Keratinocyte (primary cell): ENCODE data around the gene CPS1. TPM values are rescaled to one million over a fixed set of nuclear protein-coding genes. Genes with fewer than 3 reads are reported as not detected.

Experiments
- DNase-seq: peaks from one replicate; pipeline ENCODE4 v3.0.0-alpha.2; 2011; ENCODE audit warnings: low read depth, missing footprints, low spot score
- FAIRE-seq: peaks from 2 replicates; lab custom pipeline; 2011; peaks lifted over from hg19 to GRCh38; lab: Jason Lieb, UNC
- H2AFZ ChIP-seq: 2 replicates; pipeline ENCODE4 v1.6.0; 2012; ENCODE audit warnings: low read length, control low read depth, inconsistent platforms; ENCODE audit not compliant: control insufficient read depth
- H3K27ac ChIP-seq: 2 replicates; pipeline ENCODE4 v1.5.1; 2011; ENCODE audit warnings: low read length; ENCODE audit not compliant: control insufficient read depth, insufficient read depth
- H3K27me3 ChIP-seq: 3 replicates; pipeline ENCODE4 v1.6.0; 2011; ENCODE audit warnings: low read length; ENCODE audit not compliant: control insufficient read depth, insufficient read depth; ENCODE audit errors: extremely low read depth
- H3K36me3 ChIP-seq, 2 experiments: 2 replicates in 1 of 2; 3 replicates in 1 of 2; pipeline ENCODE4 v1.5.1; 2011; ENCODE audit warnings: low read length in 2 of 2, mild to moderate bottlenecking in 1 of 2; ENCODE audit not compliant: control insufficient read depth in 2 of 2, insufficient read depth in 2 of 2; ENCODE audit errors: extremely low read depth in 1 of 2
- H3K4me1 ChIP-seq: 3 replicates; pipeline ENCODE4 v1.5.1; 2011; ENCODE audit warnings: low read length; ENCODE audit not compliant: control insufficient read depth, insufficient read depth; ENCODE audit errors: extremely low read depth
- H3K4me2 ChIP-seq: 3 replicates; pipeline ENCODE4 v1.6.0; 2011; ENCODE audit warnings: low read depth, low read length; ENCODE audit not compliant: control insufficient read depth, insufficient read depth; ENCODE audit errors: extremely low read depth
- H3K4me3 ChIP-seq, 3 experiments: fragments of 200-600 bp in 1 of 3; sonication (generic) in 1 of 3; 2 replicates in 2 of 3; 3 replicates in 1 of 3; pipeline ENCODE4 v1.5.1; 2011 to 2016; ENCODE audit warnings: low read length in 3 of 3, mild to moderate bottlenecking in 3 of 3, control low read depth in 2 of 3, inconsistent platforms in 1 of 3, low read depth in 1 of 3, mixed read lengths in 1 of 3, mixed run types in 1 of 3, moderate library complexity in 1 of 3; ENCODE audit not compliant: control insufficient read depth in 2 of 3, insufficient read depth in 2 of 3; ENCODE audit errors: extremely low read depth in 1 of 3
- H3K79me2 ChIP-seq: 2 replicates; pipeline ENCODE4 v1.6.0; 2012; ENCODE audit warnings: low read length; ENCODE audit not compliant: control insufficient read depth, insufficient read depth
- H3K9ac ChIP-seq: 3 replicates; pipeline ENCODE4 v1.6.0; 2011; ENCODE audit warnings: low read length; ENCODE audit not compliant: control insufficient read depth, insufficient read depth; ENCODE audit errors: extremely low read depth
- H3K9me1 ChIP-seq: 3 replicates; pipeline ENCODE4 v1.6.0; 2011; ENCODE audit warnings: low read length; ENCODE audit not compliant: control insufficient read depth, insufficient read depth; ENCODE audit errors: extremely low read depth
- H3K9me3 ChIP-seq: 2 replicates; pipeline ENCODE4 v1.5.1; 2012; ENCODE audit warnings: low read depth, low read length; ENCODE audit not compliant: control insufficient read depth
- H4K20me1 ChIP-seq: 3 replicates; pipeline ENCODE4 v1.6.0; 2011; ENCODE audit warnings: low read length; ENCODE audit not compliant: control insufficient read depth, insufficient read depth; ENCODE audit errors: extremely low read depth
- CTCF ChIP-seq, 3 experiments: IDR thresholded peaks in 1 of 3; conservative IDR thresholded peaks in 1 of 3; optimal IDR thresholded peaks in 1 of 3; 2 replicates in 2 of 3; 3 replicates in 1 of 3; pipeline versions ENCODE3 to v1.5.1; 2011; ENCODE audit warnings: low read length in 3 of 3, mild to moderate bottlenecking in 3 of 3, moderate library complexity in 2 of 3, control low read depth in 1 of 3, inconsistent platforms in 1 of 3; ENCODE audit not compliant: insufficient read depth in 2 of 3; ENCODE audit errors: extremely low read depth in 1 of 3
- EZH2 ChIP-seq: IDR thresholded peaks from one replicate; pipeline ENCODE4 v1.6.1; 2012; ENCODE audit warnings: inconsistent platforms, mild to moderate bottlenecking, low read length, moderate library complexity
- dilution Hi-C: fragments of 300-500 bp; cut with MboI; formaldehyde crosslinking; loops from one replicate; pipeline ENCODE4 v1.7.0; 2020; ENCODE audit warnings: low sequenced_read_pairs; ENCODE audit not compliant: extremely low pct_ligation_motif_present
- polyA plus RNA-seq, 5 experiments: library from polyadenylated mRNA; depleted of rRNA in 3 of 5; stranded (reverse) in 3 of 5; stranded (forward) in 1 of 5; unstranded in 1 of 5; fragments of >200 nt; gene quantifications; 1 replicate in 1 of 5; 2 replicates in 3 of 5; 3 replicates in 1 of 5; pipeline versions ENCODE4 v1.2.1 to v1.2.3, GENCODE V29; 2011 to 2012; ENCODE audit warnings: missing spikeins in 2 of 5, low read depth in 1 of 5, low replicate concordance in 1 of 5

CPS1 gene
- polyA plus RNA-seq, 1 donor (not counting 4 experiments of a cell fraction or from before 2014, with no cell fraction given): 33.0 TPM

- no peak for DNase-seq
- H3K4me3 ChIP-seq: no peak overlapping the region
- dilution Hi-C loops: no loop called here
- no peaks in the 10 kb centered on the region for H3K4me1 ChIP-seq
- H3K27ac ChIP-seq: no peak overlapping the region
- H3K27me3 ChIP-seq: no peaks in the 10 kb centered on the region
- no peak overlapping the region for H3K9ac ChIP-seq
- H3K9me3 ChIP-seq: no peaks in the 10 kb centered on the region
- no peaks in the 10 kb centered on the region for H3K79me2 ChIP-seq
- H3K9me1 ChIP-seq: no peaks in the 10 kb centered on the region
- TF ChIP-seq CTCF (optimal IDR thresholded peaks at IDR 0.05 in 1 of 3, IDR thresholded peaks at IDR 0.05 in 1 of 3, conservative IDR thresholded peaks at IDR 0.05 in 1 of 3; ENCODE audit: extremely low read depth in 1 of 3, insufficient read depth in 2 of 3, low read length in 3 of 3) (no peak), EZH2 (no peak)
- FAIRE-seq: no peak
- H4K20me1 ChIP-seq: no peaks in the 10 kb centered on the region
- H2AFZ ChIP-seq: no peak overlapping the region
- no peaks in the 10 kb centered on the region for H3K36me3 ChIP-seq
- no peak overlapping the region for H3K4me2 ChIP-seq
Observed at GRCh38 chr2:210568108-210568507, 11.7 kb downstream of the CPS1 start.

DNA sequence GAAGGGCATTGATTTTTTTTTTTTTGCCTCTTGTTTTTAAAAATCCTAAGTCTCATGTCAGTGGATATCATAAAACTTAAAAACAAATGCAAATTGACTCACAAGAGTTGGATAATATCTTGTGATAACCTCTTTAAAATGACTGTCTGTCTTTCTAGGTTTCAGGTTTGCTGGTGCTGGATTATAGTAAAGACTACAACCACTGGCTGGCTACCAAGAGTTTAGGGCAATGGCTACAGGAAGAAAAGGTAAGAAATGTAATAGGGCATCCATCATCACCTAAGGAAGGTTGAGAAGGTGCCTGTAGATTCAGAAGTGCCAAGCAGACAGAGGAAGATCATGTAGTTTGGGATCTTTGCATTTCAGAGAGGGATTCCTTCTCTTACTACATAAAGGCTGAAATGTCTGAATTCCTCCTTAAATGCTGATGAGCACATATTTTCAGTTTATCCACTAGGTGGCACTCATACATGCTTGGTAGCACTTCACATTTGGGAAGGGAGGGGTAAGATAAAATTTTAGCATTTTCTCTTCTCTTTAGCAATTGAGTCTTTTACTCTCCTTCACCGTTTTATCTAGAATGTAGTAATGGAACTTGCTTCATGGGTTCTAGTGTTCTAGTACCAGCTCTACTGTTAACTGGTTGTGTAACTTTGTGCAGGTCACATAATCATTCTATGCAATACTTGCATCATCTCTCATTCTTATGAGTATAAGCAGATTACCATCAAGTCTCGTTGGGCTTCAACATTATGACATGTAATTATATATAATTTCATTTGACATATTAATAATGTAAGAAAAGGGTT is 21.1 kb downstream of the CPS1 start:
- Histone ChIP-seq H3K4me1 (no peaks in the 10 kb centered on the region), H3K27me3 (no peaks in the 10 kb centered on the region), H3K27ac (no peak overlapping the region), H4K20me1 (no peaks in the 10 kb centered on the region), H3K4me2 (no peak overlapping the region), H3K9ac (no peak overlapping the region), H3K9me3 (no peaks in the 10 kb centered on the region), H3K36me3 (no peaks in the 10 kb centered on the region), H3K4me3 (no peak overlapping the region), H3K79me2 (no peaks in the 10 kb centered on the region), H2AFZ (peak overlapping the region; percentile 45), H3K9me1 (no peaks in the 10 kb centered on the region)
- FAIRE-seq: peak; percentile 77
- no peak for DNase-seq
- dilution Hi-C loops: no loop called here
- TF ChIP-seq CTCF (optimal IDR thresholded peaks at IDR 0.05 in 1 of 3, IDR thresholded peaks at IDR 0.05 in 1 of 3, conservative IDR thresholded peaks at IDR 0.05 in 1 of 3; ENCODE audit: extremely low read depth in 1 of 3, insufficient read depth in 2 of 3, low read length in 3 of 3) (peak in 2 of 3 experiments; percentile 59 to 69), EZH2 (no peak)
